HG02943 (cell line): ENCODE measurements around the gene LEKR1.

Experiments
- ATAC-seq: cut with Tn5 transposase; IDR thresholded peaks from one replicate; pipeline ENCODE4 v1.9.1; 2021; ENCODE audit warnings: mild to moderate bottlenecking, low read depth, moderate library complexity; ENCODE audit not compliant: unreplicated experiment

The LEKR1 gene

GRCh38 chr3:157043771-157044170 lies 217.6 kb downstream of the LEKR1 start:
- ATAC-seq, result no peak

GRCh38 chr3:157045238-157045850 lies 219.2 kb downstream of the LEKR1 start:
- ATAC-seq, result no peak

GRCh38 chr3:157046520-157046919 lies 220.4 kb downstream of the LEKR1 start:
- no peak for ATAC-seq

GRCh38 chr3:157051055-157051454 lies 224.9 kb downstream of the LEKR1 start:
- ATAC-seq, result no peak

- no peak for ATAC-seq
Observed at GRCh38 chr3:157051591-157051990, 225.4 kb downstream of the LEKR1 start.

- ATAC-seq, result no peak
Observed at GRCh38 chr3:157056035-157056434, 229.9 kb downstream of the LEKR1 start.

- ATAC-seq, result no peak
Observed at GRCh38 chr3:157058392-157059071, 232.4 kb downstream of the LEKR1 start.

- ATAC-seq, result no peak
Observed at GRCh38 chr3:157059181-157059580, 233.0 kb downstream of the LEKR1 start.

- no peak for ATAC-seq
Observed at GRCh38 chr3:157059661-157060060, 233.5 kb downstream of the LEKR1 start.

- ATAC-seq, result no peak
Observed at GRCh38 chr3:157061265-157061664, 235.1 kb downstream of the LEKR1 start.

GRCh38 chr3:157063469-157063868 lies 237.3 kb downstream of the LEKR1 start:
- ATAC-seq, result no peak

- ATAC-seq, result peak; percentile 5
Observed at GRCh38 chr3:157063926-157064325, 237.8 kb downstream of the LEKR1 start.

- ATAC-seq, result peak; percentile 60
Observed at GRCh38 chr3:157064402-157064801, 238.2 kb downstream of the LEKR1 start.

GRCh38 chr3:157065201-157065600 lies 239.0 kb downstream of the LEKR1 start:
- no peak for ATAC-seq

GRCh38 chr3:157066335-157067098 lies 240.4 kb downstream of the LEKR1 start:
- ATAC-seq, result no peak

- peak; percentile 65 for ATAC-seq
Observed at GRCh38 chr3:157067114-157067513, 241.0 kb downstream of the LEKR1 start.

- ATAC-seq, result no peak
Observed at GRCh38 chr3:157069406-157069805, 243.3 kb downstream of the LEKR1 start.

- no peak for ATAC-seq
Observed at GRCh38 chr3:157069846-157070677, 243.9 kb downstream of the LEKR1 start.

- no peak for ATAC-seq
Observed at GRCh38 chr3:157070678-157070999, 244.5 kb downstream of the LEKR1 start.

GRCh38 chr3:157071744-157072525 lies 245.8 kb downstream of the LEKR1 start:
- ATAC-seq, result no peak
